GM12878 (cell line): ENCODE data around the gene ADAMTS16. TPM values are rescaled to one million over a fixed set of nuclear protein-coding genes. Genes with fewer than 3 reads are reported as not detected.

Experiments
- ATAC-seq: fragments of 200-7000 bp; cut with Tn5 transposase; 3 replicates; pipeline ENCODE4 v1.9.1; 2020; ENCODE audit warnings: mild to moderate bottlenecking, moderate library complexity
- BruUV-seq: library from RNA; stranded (reverse); fragments of 400-500 nt; replicated peaks from 2 replicates; lab custom pipeline; 2021; lab: Mats Ljungman, UMichigan
- CTCF ChIA-PET: fragments of 300-600 bp; sonication (Branson Sonifier 250); formaldehyde crosslinking; extraction: SDS; loops from one replicate; lab custom pipeline; 2021; ENCODE audit warnings: inconsistent platforms; lab: Yijun Ruan, JAX
- POLR2A ChIA-PET: fragments of 350-600 bp; formaldehyde crosslinking; extraction: SDS; loops from one replicate; lab custom pipeline; 2021; ENCODE audit warnings: inconsistent platforms; lab: Charles Lee
- RAD21 ChIA-PET: fragments of 300-600 bp; sonication (Branson Sonifier 250); formaldehyde crosslinking; loops from one replicate; lab custom pipeline; 2023; ENCODE audit warnings: antibody characterized with exemption; ENCODE audit not compliant: unreplicated experiment; lab: Charles Lee
- SMC1A ChIA-PET: fragments of 300-600 bp; sonication (Branson Sonifier 250); formaldehyde crosslinking; loops from one replicate; lab custom pipeline; 2023; ENCODE audit not compliant: unreplicated experiment, uncharacterized antibody; lab: Charles Lee
- DNase-seq: peaks from one replicate; pipeline ENCODE4 v3.0.0-alpha.2; 2011; ENCODE audit warnings: low read depth, low spot score
- FAIRE-seq: peaks from 3 replicates; lab custom pipeline; 2011; peaks lifted over from hg19 to GRCh38; lab: Jason Lieb, UNC
- H2AFZ ChIP-seq: 2 replicates; pipeline ENCODE4 v1.6.0; 2011; ENCODE audit warnings: low read depth, low read length, control low read depth; ENCODE audit not compliant: control insufficient read depth
- H3K27ac ChIP-seq: 2 replicates; pipeline ENCODE4 v1.5.1; 2011; ENCODE audit warnings: control low read depth; ENCODE audit not compliant: control insufficient read depth, insufficient read depth
- H3K27me3 ChIP-seq, 2 experiments: replicated peaks in 1 of 2; 2 replicates each; pipeline versions ENCODE4 v1.6.0 to v1.6.1; 2011; ENCODE audit warnings: low read length in 1 of 2; ENCODE audit not compliant: control insufficient read depth in 2 of 2, insufficient read depth in 2 of 2
- H3K36me3 ChIP-seq, 2 experiments: 2 replicates each; pipeline ENCODE4 v1.5.1; 2011; ENCODE audit warnings: low read length in 1 of 2; ENCODE audit not compliant: control insufficient read depth in 2 of 2, insufficient read depth in 2 of 2
- H3K4me1 ChIP-seq: 2 replicates; pipeline ENCODE4 v1.6.1; 2011; ENCODE audit warnings: mild to moderate bottlenecking, low read length, moderate library complexity, mixed read lengths; ENCODE audit not compliant: control insufficient read depth, insufficient read depth
- H3K4me2 ChIP-seq: 2 replicates; pipeline ENCODE4 v1.6.0; 2011; ENCODE audit warnings: control low read depth; ENCODE audit not compliant: control insufficient read depth, insufficient read depth
- H3K4me3 ChIP-seq: fragments of 200-600 bp; sonication (generic); 2 replicates; pipeline ENCODE4 v1.5.1; 2016
- H3K79me2 ChIP-seq: 2 replicates; pipeline ENCODE4 v1.6.0; 2011; ENCODE audit warnings: low read length; ENCODE audit not compliant: control insufficient read depth, insufficient read depth
- H3K9ac ChIP-seq: 2 replicates; pipeline ENCODE4 v1.8.0; 2011; ENCODE audit warnings: low read length, control low read depth, mixed read lengths; ENCODE audit not compliant: control insufficient read depth, insufficient read depth
- H3K9me3 ChIP-seq: replicated peaks from 3 replicates; pipeline ENCODE4 v1.5.1; 2011; ENCODE audit warnings: mild to moderate bottlenecking, low read length; ENCODE audit not compliant: control insufficient read depth, insufficient read depth
- H4K20me1 ChIP-seq: 2 replicates; pipeline ENCODE4 v1.6.0; 2011; ENCODE audit not compliant: control insufficient read depth, insufficient read depth
- CBX3 ChIP-seq: fragments of 200-600 bp; sonication (generic); IDR thresholded peaks from 2 replicates; pipeline ENCODE4 v1.6.1; 2016; ENCODE audit warnings: low read depth, borderline replicate concordance
- E2F4 ChIP-seq: IDR thresholded peaks from 2 replicates; pipeline ENCODE4 v1.6.1; 2012; ENCODE audit warnings: low read depth, low read length, improper control_type of control experiment
- EED ChIP-seq: sonication (generic); IDR thresholded peaks from 2 replicates; pipeline ENCODE4 v1.6.1; 2016; ENCODE audit warnings: antibody characterized with exemption, low read depth
- GABPA ChIP-seq: IDR thresholded peaks from 2 replicates; pipeline ENCODE4 v1.6.1; 2014; ENCODE audit warnings: antibody characterized with exemption, low read depth, mild to moderate bottlenecking, inconsistent platforms
- LARP7 ChIP-seq: fragments of 450-650 bp; IDR thresholded peaks from 2 replicates; pipeline ENCODE4 v1.6.1; 2017; ENCODE audit warnings: mild to moderate bottlenecking
- MEF2B ChIP-seq: fragments of 450-650 bp; IDR thresholded peaks from 2 replicates; pipeline ENCODE4 v1.6.1; 2018; ENCODE audit warnings: mild to moderate bottlenecking, moderate library complexity; ENCODE audit not compliant: partially characterized antibody, poor library complexity, severe bottlenecking
- NR2F1 ChIP-seq: fragments of 450-650 bp; conservative IDR thresholded peaks from 2 replicates; pipeline ENCODE4 v1.6.1; 2017; ENCODE audit warnings: mild to moderate bottlenecking
- PKNOX1 ChIP-seq: fragments of 450-650 bp; IDR thresholded peaks from 2 replicates; pipeline ENCODE4 v1.6.1; 2016; ENCODE audit warnings: mild to moderate bottlenecking
- POU2F2 ChIP-seq: IDR thresholded peaks from 3 replicates; pipeline ENCODE4 v1.6.1; 2011; ENCODE audit warnings: low read depth, mild to moderate bottlenecking, low read length, borderline replicate concordance
- RB1 ChIP-seq: fragments of 450-650 bp; formaldehyde crosslinking; IDR thresholded peaks from 2 replicates; pipeline ENCODE4 v1.6.1; 2017; ENCODE audit warnings: mild to moderate bottlenecking, borderline replicate concordance
- SMARCA5 ChIP-seq: fragments of 450-650 bp; IDR thresholded peaks from 2 replicates; pipeline ENCODE4 v1.6.1; 2017; ENCODE audit warnings: mild to moderate bottlenecking
- SPI1 ChIP-seq: IDR thresholded peaks from 2 replicates; pipeline ENCODE4 v1.6.1; 2011; ENCODE audit warnings: low read depth, mild to moderate bottlenecking, low read length, moderate library complexity, borderline replicate concordance; ENCODE audit not compliant: insufficient read depth
- TCF7 ChIP-seq: IDR thresholded peaks from 2 replicates; pipeline ENCODE4 v1.6.1; 2014; ENCODE audit warnings: antibody characterized with exemption, borderline replicate concordance
- YBX1 ChIP-seq: fragments of 450-650 bp; IDR thresholded peaks from 2 replicates; pipeline ENCODE4 v1.6.1; 2016; ENCODE audit warnings: antibody characterized with exemption
- ZBTB11 ChIP-seq: fragments of 450-650 bp; formaldehyde crosslinking; IDR thresholded peaks from 2 replicates; pipeline ENCODE4 v1.5.0; 2022; ENCODE audit warnings: mild to moderate bottlenecking, missing genetic modification characterization
- WGBS: methylation state at CpG from one replicate; pipeline ENCODE4 v1.1.6; 2016; ENCODE audit warnings: low lambda C conversion rate; ENCODE audit not compliant: insufficient replicate concordance, insufficient coverage; ENCODE audit errors: missing lambda C conversion rate; 5-methylcytosine and 5-hydroxymethylcytosine counted together
- in situ Hi-C: fragments of 300-500 bp; cut with MboI; formaldehyde crosslinking; loops from 9 replicates; pipeline ENCODE4 v1.14.3; 2018; ENCODE audit warnings: mixed read lengths
- intact Hi-C: fragments of 100-400 bp; cut with micrococcal nuclease; formaldehyde crosslinking; loops from one replicate; pipeline ENCODE4 v1.14.2; 2022; ENCODE audit not compliant: unreplicated experiment
- polyA plus RNA-seq, 11 experiments: library from polyadenylated mRNA; depleted of rRNA in 4 of 11; unstranded in 6 of 11; stranded (reverse) in 5 of 11; fragments of >200 nt; fragmentation: Nextera tagmentation in 4 of 11; fragmentation: Illumina TruSeq in 1 of 11; extraction: Ambion mirVana in 4 of 11; extraction: Trizol in 1 of 11; gene quantifications; 1 replicate in 1 of 11; 2 replicates in 10 of 11; pipeline versions ENCODE4 v1.2.1 to v1.2.3, GENCODE V29; 2011 to 2016; ENCODE audit warnings: inconsistent platforms in 2 of 11, missing spikeins in 2 of 11, low read depth in 1 of 11
- total RNA-seq, 4 experiments: library from RNA; depleted of rRNA in 3 of 4; stranded (reverse); fragments of >200 nt in 3 of 4; fragmentation: Illumina TruSeq in 1 of 4; extraction: Trizol in 1 of 4; gene quantifications; 2 replicates each; pipeline versions ENCODE4 v1.2.1 to v1.2.3, GENCODE V29; 2013 to 2021

The ADAMTS16 gene
- total and polyA plus RNA-seq, 10 of the 15 experiments (the other 5 are each of a cell fraction or from before 2014, with no cell fraction given) = 0.04 TPM; not detected in 9

GRCh38 chr5:5321137-5321536 is 181.0 kb downstream of the ADAMTS16 start:
- no peaks in the 10 kb centered on the region for H3K9me3 ChIP-seq
- no peak overlapping the region for H3K4me3 ChIP-seq
- 46% methylated on average over 2 of the region's 2 CpGs for WGBS
- H3K4me1 ChIP-seq = no peaks in the 10 kb centered on the region
- ChIA-PET RAD21 (no interaction called here), CTCF (no interaction called here), POLR2A (no interaction called here), SMC1A (no interaction called here)
- no peak for DNase-seq
- ATAC-seq = no peak
- H3K4me2 ChIP-seq = no peak overlapping the region
- H4K20me1 ChIP-seq = no peaks in the 10 kb centered on the region
- no peak overlapping the region for H2AFZ ChIP-seq
- no peaks in the 10 kb centered on the region for H3K36me3 ChIP-seq
- no peaks in the 10 kb centered on the region for H3K27me3 ChIP-seq
- no peak overlapping the region for H3K27ac ChIP-seq
- no peaks in the 10 kb centered on the region for H3K79me2 ChIP-seq
- no peak for FAIRE-seq
- no TSS peak for BruUV-seq
- intact Hi-C loops = no loop called here
- H3K9ac ChIP-seq = no peak overlapping the region
- TF ChIP-seq E2F4 (no peak), MEF2B (no peak), EED (no peak), RB1 (no peak), TCF7 (no peak), YBX1 (no peak), NR2F1 (no peak), SPI1 (no peak), POU2F2 (no peak), LARP7 (no peak), ZBTB11 (CRISPR knock-in tag) (no peak), PKNOX1 (no peak), SMARCA5 (no peak), GABPA (no peak), CBX3 (no peak)
- in situ Hi-C loops = no loop called here
